Measurements from ENCODE around the gene HIRA. TPM values are rescaled to one million over a fixed set of nuclear protein-coding genes. Genes with fewer than 3 reads are reported as not detected.

HIRA gene
- total RNA-seq, 1 donor = 19.0 TPM

- no peak for DNase-seq (ENCODE audit: low read depth)
- TF ChIP-seq CTCF (IDR thresholded peaks at IDR 0.05; ENCODE audit: insufficient read depth, low read depth, low read length) = no peak
- no peak overlapping the region for H3K4me3 ChIP-seq (ENCODE audit: low read depth, low read length)
Measured at GRCh38 chr22:19387038-19387437, 44.5 kb downstream of the HIRA start.

- no peak for DNase-seq (ENCODE audit: low read depth)
- no peak overlapping the region for H3K4me3 ChIP-seq (ENCODE audit: low read depth, low read length)
- TF ChIP-seq CTCF (IDR thresholded peaks at IDR 0.05; ENCODE audit: insufficient read depth, low read depth, low read length) = no peak
Measured at GRCh38 chr22:19386248-19386647, 45.3 kb downstream of the HIRA start.

- TF ChIP-seq CTCF (IDR thresholded peaks at IDR 0.05; ENCODE audit: insufficient read depth, low read depth, low read length) = no peak
- no peak overlapping the region for H3K4me3 ChIP-seq (ENCODE audit: low read depth, low read length)
- no peak for DNase-seq (ENCODE audit: low read depth)
Measured at GRCh38 chr22:19385221-19385906, 46.2 kb downstream of the HIRA start.

- no peak for TF ChIP-seq CTCF (IDR thresholded peaks at IDR 0.05; ENCODE audit: insufficient read depth, low read depth, low read length)
- DNase-seq (ENCODE audit: low read depth) = no peak
- no peak overlapping the region for H3K4me3 ChIP-seq (ENCODE audit: low read depth, low read length)
Measured at GRCh38 chr22:19383292-19383691, 48.2 kb downstream of the HIRA start.

GRCh38 chr22:19382240-19382639, 49.3 kb downstream of the HIRA start:
- no peak for DNase-seq (ENCODE audit: low read depth)
- TF ChIP-seq CTCF (IDR thresholded peaks at IDR 0.05; ENCODE audit: insufficient read depth, low read depth, low read length) = no peak
- no peak overlapping the region for H3K4me3 ChIP-seq (ENCODE audit: low read depth, low read length)

- TF ChIP-seq CTCF (IDR thresholded peaks at IDR 0.05; ENCODE audit: insufficient read depth, low read depth, low read length) = no peak
- no peak overlapping the region for H3K4me3 ChIP-seq (ENCODE audit: low read depth, low read length)
- DNase-seq (ENCODE audit: low read depth) = no peak
Measured at GRCh38 chr22:19378344-19378674, 53.2 kb downstream of the HIRA start.

Measured in fibroblast of villous mesenchyme (primary cell).